Posterior vena cava (tissue), 2 donors: ENCODE data around the gene GMPS. TPM values are rescaled to one million over a fixed set of nuclear protein-coding genes. Genes with fewer than 3 reads are reported as not detected.

ENCODE experiments used
- DNase-seq: peaks from one replicate; pipeline ENCODE4 v3.0.0-alpha.2; 2020; ENCODE audit warnings: low spot score
- intact Hi-C, 2 donors: fragments of 100-400 bp; cut with DNase I; formaldehyde crosslinking; loops; one replicate each; pipeline versions ENCODE4 v1.14.1 to v1.14.2; 2022 to 2023
- total RNA-seq, 2 donors: library from RNA; stranded (reverse); fragmentation: NEBNext Ultra II Directional; extraction: Animal tissue kit (Norgen Biotek cat#: 25700); gene quantifications; one replicate each; pipeline ENCODE4 v1.2.1, GENCODE V29; 2021
- donor health status: DM: yes; HTN: yes; CAD: no.
- donor health status: DM: yes; HTN: yes; CAD: no.

GMPS gene
- total RNA-seq, 2 donors from 2014 or later, result 36.1 to 47.4 TPM

DNA sequence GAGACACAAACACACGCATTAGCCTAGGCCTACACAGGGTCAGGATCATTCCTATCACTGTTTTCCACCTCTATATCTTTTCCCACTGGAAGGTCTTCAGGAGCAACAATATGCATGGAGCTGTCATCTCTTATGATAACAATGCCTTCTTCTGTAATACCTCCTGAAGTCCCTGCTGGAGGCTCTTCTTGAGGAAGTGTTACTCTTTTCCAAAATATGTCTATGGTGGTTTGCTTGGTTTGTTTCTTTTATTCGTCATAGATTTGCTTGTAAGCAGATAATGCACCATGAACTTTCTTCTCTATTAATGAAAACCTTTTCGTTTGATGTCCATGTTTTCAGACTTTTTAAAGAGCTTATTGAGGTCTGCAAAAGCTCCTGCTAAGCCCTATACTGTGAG lies 109.3 kb downstream of the GMPS start:
- intact Hi-C loops, result no loop called here
- DNase-seq, result no peak

DNA sequence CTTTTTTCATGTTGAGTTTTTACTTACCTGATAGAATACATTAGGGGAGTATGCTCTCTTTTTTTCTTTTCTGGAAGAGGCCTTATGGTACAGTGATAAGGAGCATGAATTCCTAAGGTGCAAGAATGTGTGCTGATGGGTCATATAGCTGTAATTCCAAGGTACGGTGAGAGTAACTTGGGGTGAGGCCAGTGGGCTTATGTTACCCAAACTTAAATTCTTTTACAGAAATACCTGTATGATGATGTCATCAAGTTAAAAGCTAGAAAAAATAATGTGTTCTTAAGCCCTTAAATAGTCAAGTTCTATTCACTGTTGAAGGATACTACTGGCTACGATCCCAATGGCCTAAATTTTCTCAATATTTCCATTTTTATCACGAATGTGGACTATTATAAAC lies 111.2 kb downstream of the GMPS start:
- no peak for DNase-seq
- intact Hi-C loops, result no loop called here

DNA sequence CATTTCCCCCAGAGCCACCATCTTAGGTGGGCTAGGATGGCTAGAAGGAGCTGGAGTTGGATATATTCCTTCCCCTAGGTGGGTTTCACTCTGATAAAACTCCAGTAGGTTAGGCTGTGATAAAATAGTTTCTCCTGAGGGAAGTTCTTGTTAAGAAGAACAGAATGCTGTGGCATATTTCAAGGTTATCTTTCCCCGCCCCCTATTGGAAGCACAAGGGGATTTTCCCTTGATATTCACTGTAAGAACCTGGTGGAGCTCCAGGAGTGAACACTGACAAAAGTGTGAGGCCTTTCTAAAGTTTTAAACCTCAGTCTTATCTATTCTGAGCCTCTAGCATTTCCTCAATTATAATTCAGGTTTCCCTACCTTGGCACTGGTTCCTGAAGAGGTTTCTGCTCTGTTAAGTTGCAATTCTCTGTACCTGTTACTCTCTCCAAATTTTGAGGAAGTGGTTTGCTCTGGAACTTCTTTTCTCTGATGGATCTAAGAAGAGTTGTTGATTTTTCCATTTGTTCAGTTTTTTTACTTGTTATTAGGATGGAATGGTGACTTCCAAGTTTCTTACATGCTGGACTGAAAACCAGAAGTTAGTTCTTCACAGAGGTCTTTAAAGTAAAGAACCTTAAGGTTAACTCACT lies 113.5 kb downstream of the GMPS start:
- DNase-seq, result no peak
- intact Hi-C loops, result no loop called here

DNA sequence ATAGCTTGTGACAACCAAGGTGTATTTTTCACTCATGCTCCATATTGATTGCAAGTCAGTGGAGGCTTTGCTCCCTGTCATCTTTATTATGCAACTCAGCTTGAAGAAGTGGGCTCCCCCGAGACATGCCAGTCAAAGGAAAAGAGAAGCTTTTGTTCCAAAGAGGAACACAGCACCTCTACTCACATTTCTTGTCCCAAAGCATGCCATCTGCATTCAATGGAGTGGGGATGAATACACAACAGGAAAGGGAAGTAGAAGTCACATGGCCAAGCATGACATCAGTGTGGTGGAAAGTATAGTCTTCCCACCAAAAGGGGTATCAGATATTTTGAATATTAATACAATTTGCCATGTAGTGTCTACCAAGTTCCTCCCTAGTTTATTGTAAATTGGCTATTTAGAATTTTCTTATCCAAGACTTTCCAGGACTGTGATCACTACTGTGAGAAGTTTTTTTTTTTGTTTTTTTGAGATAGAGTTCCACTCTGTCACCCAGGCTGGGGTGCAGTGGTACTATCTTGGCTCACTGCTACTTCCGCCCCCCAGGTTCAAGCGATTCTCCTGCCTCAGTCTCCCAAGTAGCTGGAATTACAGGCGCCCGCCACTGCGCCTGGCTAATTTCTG lies 114.5 kb downstream of the GMPS start:
- intact Hi-C loops, result no loop called here
- DNase-seq, result no peak

DNA sequence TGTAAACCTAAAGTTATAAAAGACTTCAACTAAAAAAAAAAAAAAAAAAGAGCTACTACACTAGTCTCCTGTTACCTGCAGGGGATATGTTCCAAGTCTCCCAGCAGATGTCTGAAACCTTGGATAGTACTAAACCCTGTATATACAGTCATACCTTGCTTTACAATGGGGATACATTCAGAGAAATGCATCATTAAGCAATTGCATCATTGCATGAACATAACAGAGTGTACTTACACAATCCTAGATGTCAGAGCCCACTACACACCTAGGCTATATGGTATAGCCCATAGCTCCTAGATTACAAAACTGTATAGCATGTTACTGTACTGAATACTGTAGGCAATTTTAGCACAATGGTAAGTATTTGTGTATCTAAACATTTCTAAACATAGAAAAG lies 119.1 kb downstream of the GMPS start:
- intact Hi-C loops, result no loop called here

DNA sequence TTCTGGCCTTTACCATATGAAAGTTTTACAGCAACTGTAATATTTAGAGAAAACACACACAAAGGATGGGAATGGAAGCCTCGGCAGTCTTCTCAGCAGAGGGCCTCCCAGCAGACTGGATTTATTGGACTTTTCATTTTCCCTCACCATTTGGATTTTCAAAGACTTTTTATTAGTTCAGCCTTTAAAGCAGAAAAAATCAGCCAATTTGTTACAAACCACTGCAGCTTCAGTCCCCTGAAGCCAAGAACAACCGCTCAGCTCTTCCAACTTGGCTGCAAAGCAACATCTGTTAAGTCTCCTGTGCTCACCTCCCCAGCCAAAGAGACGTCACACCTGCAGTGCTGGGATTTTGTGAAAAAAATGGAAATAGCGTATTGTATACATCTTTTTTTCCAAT lies 120.8 kb downstream of the GMPS start:
- DNase-seq, result no peak
- intact Hi-C loops, result no loop called here

More for the DNA sequence above, 119.1 kb downstream of the GMPS start:
- no peak for DNase-seq

DNA sequence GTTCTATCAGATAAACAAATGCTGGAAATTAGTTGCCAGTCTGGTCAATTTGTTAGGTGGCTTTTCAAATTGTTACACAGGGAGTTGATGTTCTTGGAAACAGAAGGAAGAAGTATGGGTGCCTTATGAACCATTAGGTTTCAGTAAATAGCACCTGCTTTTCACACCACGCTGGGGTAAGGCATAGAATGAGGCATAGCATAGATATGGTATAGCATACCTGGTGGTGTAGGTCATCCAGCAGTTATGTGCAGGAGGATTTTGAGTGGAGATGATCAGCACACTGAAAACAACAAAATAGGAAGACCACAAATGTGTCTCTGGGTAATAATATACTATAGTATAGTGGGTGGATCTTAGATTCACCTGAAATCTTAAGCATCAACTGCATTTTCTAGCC lies 121.4 kb downstream of the GMPS start:
- no peak for DNase-seq
- intact Hi-C loops, result no loop called here

Other genes with a start within 250 kb of the GMPS start
- gene PLCH1, start 125.6 kb upstream of the GMPS start, total RNA-seq, result under 1 TPM in 1 of 2 donors, not detected in 1; 0.05 TPM
- gene C3orf33, start 64.4 kb upstream of the GMPS start, total RNA-seq, result 1 to 10 TPM; 3.0 to 3.7 TPM
- gene SLC33A1, start 16.2 kb upstream of the GMPS start, total RNA-seq, result 10 to 100 TPM; 24.3 to 31.3 TPM
- 10 to 100 TPM; 14.0 to 33.1 TPM for gene KCNAB1, start 249.9 kb downstream of the GMPS start, total RNA-seq